Measurements from ENCODE around the gene PARD3.

- TF ChIP-seq CTCF (IDR thresholded peaks at IDR 0.05) (no peak), POLR2A (IDR thresholded peaks at IDR 0.05) (no peak)
Observed at GRCh38 chr10:34599026-34599795, 215.9 kb downstream of the PARD3 start.
